Thoracic aorta (tissue), 2 donors: ENCODE measurements around the gene SPEG. TPM values are rescaled to one million over a fixed set of nuclear protein-coding genes. Genes with fewer than 3 reads are reported as not detected.

Experiments used
- ATAC-seq: fragments of 150-250 bp; one replicate; pipeline ENCODE4 v1.8.0; 2017; ENCODE audit warnings: low read depth; ENCODE audit not compliant: insufficient number of reproducible peaks, low FRiP score
- DNase-seq: peaks from one replicate; pipeline ENCODE4 v3.0.0-alpha.2; 2020; ENCODE audit warnings: low spot score
- H3K27ac ChIP-seq, 2 donors: fragments of 200-600 bp; sonication (generic); 1 replicate in 1 of 2; 2 replicates in 1 of 2; pipeline ENCODE4 v1.5.1; 2016; ENCODE audit warnings: mild to moderate bottlenecking in 2 of 2, moderate library complexity in 2 of 2
- H3K27me3 ChIP-seq: fragments of 200-600 bp; sonication (generic); replicated peaks from 2 replicates; pipeline ENCODE4 v1.6.0; 2016; ENCODE audit warnings: mild to moderate bottlenecking; ENCODE audit not compliant: insufficient read depth
- H3K36me3 ChIP-seq: fragments of 200-600 bp; sonication (generic); one replicate; pipeline ENCODE4 v1.5.1; 2016
- H3K4me1 ChIP-seq, 2 donors: fragments of 200-600 bp; sonication (generic); 1 replicate in 1 of 2; 2 replicates in 1 of 2; pipeline versions ENCODE4 v1.5.1 to v1.6.0; 2016; ENCODE audit warnings: low read depth in 2 of 2, mild to moderate bottlenecking in 1 of 2; ENCODE audit not compliant: control insufficient read depth in 1 of 2
- H3K4me3 ChIP-seq: fragments of 200-600 bp; sonication (generic); 2 replicates; pipeline ENCODE4 v1.5.1; 2016; ENCODE audit warnings: mild to moderate bottlenecking
- H3K9me3 ChIP-seq: fragments of 200-600 bp; sonication (generic); 2 replicates; pipeline ENCODE4 v1.5.1; 2016
- total RNA-seq, 2 donors: library from RNA; depleted of rRNA; stranded (reverse); fragments of >200 nt; gene quantifications; one replicate each; pipeline versions ENCODE4 v1.1.0 to v1.2.3, GENCODE V29; 2016
- TF ChIP-seq, protein P1 (sequence below): fragments of 200-600 bp; sonication (generic); IDR thresholded peaks from one replicate; pipeline ENCODE4 v1.5.1; 2019; ENCODE audit warnings: antibody characterized with exemption

Gene SPEG
- total RNA-seq, 2 donors from 2014 or later: 426 to 455 TPM

DNA sequence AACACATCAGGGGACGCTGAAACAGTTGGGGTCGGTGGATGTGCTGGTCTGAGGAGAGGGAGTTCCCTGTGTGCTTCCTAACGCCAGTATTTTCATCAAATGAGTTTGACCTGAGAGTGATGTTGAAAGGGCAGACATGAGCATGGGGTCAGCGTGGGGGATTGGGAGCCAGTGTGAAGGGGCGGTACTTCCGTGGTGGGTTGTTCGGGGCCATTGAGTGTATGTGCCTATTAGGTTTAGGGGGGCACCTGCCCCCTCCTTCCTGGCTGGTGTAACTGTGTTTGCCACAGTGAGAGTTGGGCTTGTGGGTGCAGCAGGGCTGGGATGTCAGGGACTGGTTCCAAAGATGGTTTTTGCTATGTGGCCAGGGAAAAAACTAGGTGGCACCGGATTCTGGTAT lies 24.4 kb downstream of the SPEG start:
- no peak overlapping the region for H3K4me3 ChIP-seq
- TF ChIP-seq, protein P1, sequence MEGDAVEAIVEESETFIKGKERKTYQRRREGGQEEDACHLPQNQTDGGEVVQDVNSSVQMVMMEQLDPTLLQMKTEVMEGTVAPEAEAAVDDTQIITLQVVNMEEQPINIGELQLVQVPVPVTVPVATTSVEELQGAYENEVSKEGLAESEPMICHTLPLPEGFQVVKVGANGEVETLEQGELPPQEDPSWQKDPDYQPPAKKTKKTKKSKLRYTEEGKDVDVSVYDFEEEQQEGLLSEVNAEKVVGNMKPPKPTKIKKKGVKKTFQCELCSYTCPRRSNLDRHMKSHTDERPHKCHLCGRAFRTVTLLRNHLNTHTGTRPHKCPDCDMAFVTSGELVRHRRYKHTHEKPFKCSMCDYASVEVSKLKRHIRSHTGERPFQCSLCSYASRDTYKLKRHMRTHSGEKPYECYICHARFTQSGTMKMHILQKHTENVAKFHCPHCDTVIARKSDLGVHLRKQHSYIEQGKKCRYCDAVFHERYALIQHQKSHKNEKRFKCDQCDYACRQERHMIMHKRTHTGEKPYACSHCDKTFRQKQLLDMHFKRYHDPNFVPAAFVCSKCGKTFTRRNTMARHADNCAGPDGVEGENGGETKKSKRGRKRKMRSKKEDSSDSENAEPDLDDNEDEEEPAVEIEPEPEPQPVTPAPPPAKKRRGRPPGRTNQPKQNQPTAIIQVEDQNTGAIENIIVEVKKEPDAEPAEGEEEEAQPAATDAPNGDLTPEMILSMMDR: no peak
- peaks cover 51% of the 10 kb centered on the region for H3K36me3 ChIP-seq
- peaks cover 32 to 94% of the 10 kb centered on the region in 2 donors for H3K4me1 ChIP-seq
- no peak for DNase-seq
- no peaks in the 10 kb centered on the region for H3K9me3 ChIP-seq
- ATAC-seq: no peak
- H3K27ac ChIP-seq: peak overlapping the region; percentile 99 to 100
- H3K27me3 ChIP-seq: no peaks in the 10 kb centered on the region

DNA sequence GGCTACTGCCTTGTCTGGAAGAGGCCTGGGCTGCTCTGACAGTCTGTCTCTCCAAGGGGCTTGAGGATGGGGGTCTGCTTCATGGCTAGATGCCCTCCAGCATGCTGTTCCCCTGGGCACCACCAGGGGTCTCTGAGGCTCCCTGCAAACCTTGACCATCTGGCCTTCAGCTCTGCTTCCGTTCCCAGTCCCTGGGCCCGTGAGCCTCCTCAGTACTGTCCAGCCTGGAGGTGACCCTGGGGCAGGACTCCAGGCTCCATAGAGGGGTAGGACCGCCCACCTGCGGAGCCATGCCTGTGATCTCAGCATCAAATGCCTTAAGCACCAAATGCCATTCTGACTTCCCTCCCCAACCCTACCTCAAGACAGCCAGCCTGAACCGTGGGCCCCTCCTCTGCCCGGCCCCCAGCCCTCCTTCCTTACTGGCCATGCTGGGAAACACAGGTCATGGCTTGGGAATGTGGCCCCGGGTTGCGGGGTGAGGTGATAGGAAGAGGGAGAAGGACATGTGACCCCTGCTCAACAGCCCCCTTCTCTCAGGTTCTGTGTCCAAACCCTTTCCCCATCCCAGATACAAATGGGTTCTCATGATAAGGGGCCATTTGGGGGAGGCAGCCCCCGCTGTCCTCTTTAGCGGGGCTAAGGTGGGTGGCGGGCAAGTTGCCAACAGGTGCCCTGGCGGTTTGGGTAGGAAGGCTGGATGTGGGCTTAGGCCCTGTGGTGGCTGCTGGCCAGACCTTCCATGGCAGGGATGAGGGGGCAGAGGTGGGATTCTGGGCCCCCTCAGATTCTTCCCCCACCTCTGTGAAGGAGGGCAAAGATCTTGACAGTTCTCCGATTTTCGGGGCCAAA lies 25.0 kb downstream of the SPEG start:
- H3K36me3 ChIP-seq: peaks cover 58% of the 10 kb centered on the region
- H3K27ac ChIP-seq: peak overlapping the region; percentile 99 to 100
- no peak for DNase-seq
- peaks cover 28 to 94% of the 10 kb centered on the region in 2 donors for H3K4me1 ChIP-seq
- no peaks in the 10 kb centered on the region for H3K27me3 ChIP-seq
- TF ChIP-seq, protein P1: peak; percentile 94
- no peaks in the 10 kb centered on the region for H3K9me3 ChIP-seq
- peak; percentile 5 for ATAC-seq
- H3K4me3 ChIP-seq: peak overlapping the region; percentile 59

DNA sequence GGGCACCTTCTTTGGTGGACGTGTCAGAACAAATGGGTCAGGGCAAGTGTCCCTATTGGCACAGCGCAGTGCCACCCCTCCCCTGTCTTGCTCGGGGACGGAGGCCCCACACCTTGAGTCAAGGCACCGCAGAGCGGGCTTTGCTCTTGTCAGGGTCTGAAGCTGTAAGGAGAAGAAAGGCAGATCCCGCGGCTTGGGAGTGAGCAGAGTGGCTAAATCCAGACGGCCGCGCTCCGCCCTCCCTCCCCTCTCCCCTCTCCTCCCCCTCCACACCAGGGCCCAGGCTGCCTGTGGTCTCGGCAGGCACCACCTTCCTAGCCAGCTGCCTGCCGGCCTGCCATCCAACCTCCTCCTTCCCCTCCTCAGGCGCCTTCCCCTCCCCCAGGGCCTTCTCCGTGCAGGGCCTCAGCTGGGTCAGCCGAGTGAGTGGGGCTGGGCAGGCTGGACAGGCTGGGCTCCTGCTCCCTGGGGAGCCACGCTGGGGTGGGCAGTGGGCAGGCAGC lies 25.8 kb downstream of the SPEG start:
- peak overlapping the region; percentile 99 to 100 for H3K27ac ChIP-seq
- no peaks in the 10 kb centered on the region for H3K9me3 ChIP-seq
- peaks cover 31 to 94% of the 10 kb centered on the region in 2 donors for H3K4me1 ChIP-seq
- TF ChIP-seq, protein P1: no peak
- DNase-seq (peak; percentile 85), ATAC-seq (peak; percentile 71)
- H3K4me3 ChIP-seq: peak overlapping the region; percentile 59
- no peaks in the 10 kb centered on the region for H3K27me3 ChIP-seq
- H3K36me3 ChIP-seq: peaks cover 61% of the 10 kb centered on the region

DNA sequence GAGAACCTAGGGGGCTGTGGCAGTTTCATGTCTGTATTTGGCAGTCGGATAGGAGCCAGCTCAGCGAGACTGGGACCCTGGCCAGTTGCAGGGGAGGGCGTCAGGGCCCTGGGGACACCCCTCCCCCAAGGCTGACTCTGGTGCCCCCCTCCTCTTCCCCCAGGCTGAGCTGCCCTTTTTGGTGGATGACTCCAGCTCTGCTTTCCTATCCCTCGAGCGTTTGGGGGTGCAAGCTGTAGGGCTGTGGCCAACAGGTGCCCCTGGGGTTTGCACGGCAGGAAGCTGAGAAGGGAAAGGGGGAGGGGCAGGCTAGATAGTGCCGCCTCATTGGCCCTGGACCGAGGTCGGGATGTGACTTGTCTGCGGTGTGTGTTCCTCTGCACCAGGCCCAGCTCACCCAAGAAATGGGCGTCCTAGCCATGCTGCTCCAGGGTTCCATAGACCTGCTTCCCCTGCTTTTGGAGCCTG lies 26.4 kb downstream of the SPEG start:
- ATAC-seq (peak; percentile 62), DNase-seq (no peak)
- Histone ChIP-seq H3K27ac (peak overlapping the region; percentile 99 to 100), H3K4me1 (peaks cover 28 to 94% of the 10 kb centered on the region in 2 donors), H3K4me3 (peak overlapping the region; percentile 59), H3K36me3 (peaks cover 60% of the 10 kb centered on the region), H3K9me3 (no peaks in the 10 kb centered on the region), H3K27me3 (no peaks in the 10 kb centered on the region)
- TF ChIP-seq, protein P1: no peak

DNA sequence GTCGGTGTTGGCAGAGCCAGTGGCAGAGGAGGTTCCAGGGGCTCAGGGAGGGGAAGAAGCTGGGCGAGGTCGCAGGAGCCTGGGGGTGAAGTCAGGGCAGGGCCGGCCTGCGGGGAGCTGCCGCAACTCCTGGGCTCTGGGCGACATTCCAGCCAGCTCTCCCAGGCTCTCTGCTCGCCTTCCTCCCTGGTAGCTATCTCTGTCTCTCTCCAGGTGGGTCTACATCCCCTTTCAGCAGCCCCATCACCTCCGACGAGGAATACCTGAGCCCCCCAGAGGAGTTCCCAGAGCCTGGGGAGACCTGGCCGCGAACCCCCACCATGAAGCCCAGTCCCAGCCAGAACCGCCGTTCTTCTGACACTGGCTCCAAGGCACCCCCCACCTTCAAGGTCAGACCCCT lies 27.0 kb downstream of the SPEG start:
- DNase-seq: no peak
- peak overlapping the region; percentile 99 to 100 for H3K27ac ChIP-seq
- H3K27me3 ChIP-seq: no peaks in the 10 kb centered on the region
- peak overlapping the region; percentile 59 for H3K4me3 ChIP-seq
- TF ChIP-seq, protein P1: no peak
- no peaks in the 10 kb centered on the region for H3K9me3 ChIP-seq
- H3K4me1 ChIP-seq: peaks cover 28 to 95% of the 10 kb centered on the region in 2 donors
- no peak for ATAC-seq
- H3K36me3 ChIP-seq: peaks cover 63% of the 10 kb centered on the region
